ENCODE results near the gene KCNK5. TPM values are rescaled to one million over a fixed set of nuclear protein-coding genes. Genes with fewer than 3 reads are reported as not detected.

KCNK5 gene
- total and polyA plus RNA-seq, 2 of the 8 experiments (the other 6 are each of a cell fraction or from before 2014, with no cell fraction given) = 20.9 to 44.3 TPM

DNA sequence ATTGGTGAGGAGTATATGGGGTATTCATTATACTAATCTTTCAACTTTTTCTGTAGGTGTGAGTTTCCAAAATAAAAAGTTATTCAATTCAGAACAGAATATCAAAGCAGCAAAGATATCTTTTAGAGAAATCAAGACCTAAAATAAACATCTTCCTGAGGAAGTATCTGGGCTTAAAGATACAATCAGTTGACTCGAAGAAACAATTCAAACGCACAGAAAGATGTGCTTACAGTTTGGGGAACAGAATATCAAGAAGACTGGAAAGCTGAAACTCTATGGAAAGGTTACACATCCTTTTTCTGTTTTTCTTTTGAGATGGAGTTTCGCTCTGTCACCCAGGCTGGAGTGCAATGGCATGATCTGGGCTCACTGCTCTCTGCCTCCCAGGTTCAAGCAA is 78.1 kb downstream of the KCNK5 start:
- ChIA-PET CTCF (ENCODE audit: partially characterized antibody) (interaction anchor here (1.0 to 2.7 kb wide), 7 partner anchors 8 to 167 kb away, joined by 3 to 33 read pairs (median 6); no protein-coding TSS in a partner anchor), POLR2A (ENCODE audit: partially characterized antibody) (no interaction called here)
- Histone ChIP-seq H4K20me1 (replicated peaks in 1 of 2; ENCODE audit: control insufficient read depth in 1 of 2, insufficient read depth in 2 of 2, low read length in 2 of 2) (no peaks in the 10 kb centered on the region), H3K4me1 (replicated peaks in 1 of 4; ENCODE audit: control insufficient read depth in 3 of 4, insufficient read depth in 4 of 4, low read length in 3 of 4) (no peaks in the 10 kb centered on the region), H3K79me1 (ENCODE audit: low read depth, low read length) (no peaks in the 10 kb centered on the region), H2AK5ac (ENCODE audit: low read depth, low read length) (no peak overlapping the region), H3K14ac (ENCODE audit: insufficient read length) (no peak overlapping the region), H3K23me2 (ENCODE audit: low read depth, low read length) (no peaks in the 10 kb centered on the region), H3K4me2 (ENCODE audit: insufficient read depth in 1 of 2, low read depth in 2 of 2, low read length in 2 of 2) (no peak overlapping the region), H3K9me3 (ENCODE audit: insufficient read depth in 2 of 2, low read depth in 1 of 2, low read length in 1 of 2) (no peaks in the 10 kb centered on the region), H2BK20ac (ENCODE audit: low read length) (no peak overlapping the region), H3K18ac (ENCODE audit: extremely low read depth, low read length) (no peak overlapping the region), H3K27ac (ENCODE audit: low read depth, low read length) (no peak overlapping the region), H4K5ac (ENCODE audit: insufficient read length, low read depth, low read length) (no peak overlapping the region), H3K56ac (replicated peaks; ENCODE audit: insufficient read length, low read depth, low read length) (no peak overlapping the region), H3K23ac (ENCODE audit: insufficient read length) (no peak overlapping the region), H3K9ac (replicated peaks in 1 of 4; ENCODE audit: extremely low read depth in 1 of 4, low read depth in 3 of 4, low read length in 3 of 4) (no peak overlapping the region), H2BK15ac (ENCODE audit: low read length) (no peak overlapping the region), H4K8ac (ENCODE audit: extremely low read depth, insufficient read depth, low read length) (no peak overlapping the region), H3K27me3 (replicated peaks in 1 of 4; ENCODE audit: control insufficient read depth in 3 of 4, extremely low read depth in 1 of 4, insufficient read depth in 3 of 4, low read length in 3 of 4) (no peaks in the 10 kb centered on the region; a peak in 1 of 7 replicates), H2AFZ (ENCODE audit: low read length) (no peak overlapping the region), H3K79me2 (ENCODE audit: control insufficient read depth in 1 of 2, insufficient read depth in 2 of 2, low read length in 2 of 2) (no peaks in the 10 kb centered on the region), H4K91ac (replicated peaks; ENCODE audit: insufficient read length, low read length) (no peak overlapping the region), H2BK5ac (ENCODE audit: low read depth, low read length) (no peak overlapping the region), H3K36me3 (ENCODE audit: control insufficient read depth in 2 of 4, insufficient read depth in 4 of 4, low read length in 3 of 4) (no peaks in the 10 kb centered on the region), H2BK120ac (replicated peaks; ENCODE audit: low read depth, low read length) (no peak overlapping the region), H3K4ac (replicated peaks; ENCODE audit: insufficient read length, low read depth, low read length) (no peak overlapping the region), H3K4me3 (ENCODE audit: extremely low read depth in 1 of 4, insufficient read depth in 2 of 4, low read depth in 3 of 4, low read length in 4 of 4) (no peak overlapping the region), H2BK12ac (ENCODE audit: low read depth, low read length) (no peak overlapping the region)
- DNase-seq (ENCODE audit: low read depth in 1 of 2, low spot score in 2 of 2) (no peak), FAIRE-seq (no peak)
- WGBS, 2 experiments (ENCODE audit: extremely low coverage in 1 of 2, insufficient coverage in 1 of 2, insufficient read length in 1 of 2, insufficient replicate concordance in 2 of 2, low coverage in 1 of 2, low lambda C conversion rate in 2 of 2, missing lambda C conversion rate in 1 of 2) = 92% methylated on average over 3 of the region's 3 CpGs; no CpG with 5 or more reads in 1 of the 2 experiments
- TF ChIP-seq RFX5 (IDR thresholded peaks at IDR 0.05; ENCODE audit: borderline replicate concordance, low read depth, low read length) = no peak
- TF ChIP-seq FOSL1 (IDR thresholded peaks at IDR 0.05; ENCODE audit: insufficient read depth, low read depth, low read length) = no peak
- TF ChIP-seq KDM5A (IDR thresholded peaks at IDR 0.05; ENCODE audit: low read length) = no peak
- TF ChIP-seq, protein P1, sequence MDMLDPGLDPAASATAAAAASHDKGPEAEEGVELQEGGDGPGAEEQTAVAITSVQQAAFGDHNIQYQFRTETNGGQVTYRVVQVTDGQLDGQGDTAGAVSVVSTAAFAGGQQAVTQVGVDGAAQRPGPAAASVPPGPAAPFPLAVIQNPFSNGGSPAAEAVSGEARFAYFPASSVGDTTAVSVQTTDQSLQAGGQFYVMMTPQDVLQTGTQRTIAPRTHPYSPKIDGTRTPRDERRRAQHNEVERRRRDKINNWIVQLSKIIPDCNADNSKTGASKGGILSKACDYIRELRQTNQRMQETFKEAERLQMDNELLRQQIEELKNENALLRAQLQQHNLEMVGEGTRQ (IDR thresholded peaks at IDR 0.05; ENCODE audit: low read length) = no peak
- no peak for TF ChIP-seq NRF1 (IDR thresholded peaks at IDR 0.05; ENCODE audit: low read depth, low read length)
- TF ChIP-seq GTF2F1 (IDR thresholded peaks at IDR 0.05; ENCODE audit: borderline replicate concordance, low read depth, low read length) = no peak
- TF ChIP-seq ZNF274 (IDR thresholded peaks at IDR 0.05; ENCODE audit: borderline replicate concordance, extremely low read depth, low read length) = no peak
- TF ChIP-seq SIN3A (conservative IDR thresholded peaks at IDR 0.05 in 1 of 2, IDR thresholded peaks at IDR 0.05 in 1 of 2; ENCODE audit: low read depth in 1 of 2, low read length in 2 of 2) = no peak
- no peak for TF ChIP-seq SP4 (IDR thresholded peaks at IDR 0.05; ENCODE audit: low read length)
- no peak for TF ChIP-seq TAF1 (IDR thresholded peaks at IDR 0.05; ENCODE audit: low read depth, low read length)
- no peak for TF ChIP-seq TAF7 (optimal IDR thresholded peaks at IDR 0.05; ENCODE audit: borderline replicate concordance, low read depth, low read length)
